DOHH2 (cell line): Measurements from ENCODE around the gene HRH1.

Experiments
- CTCF ChIP-seq: fragments of 200-600 bp; sonication (generic); IDR thresholded peaks from one replicate; pipeline ENCODE4 v1.5.1; 2014; ENCODE audit warnings: antibody characterized with exemption, mild to moderate bottlenecking, low read depth, low read length; ENCODE audit not compliant: poor library complexity, severe bottlenecking
- EZH2phosphoT487 ChIP-seq: fragments of 200-600 bp; sonication (generic); IDR thresholded peaks from 2 replicates; pipeline ENCODE4 v1.6.1; 2017; ENCODE audit warnings: borderline replicate concordance, mild to moderate bottlenecking, antibody characterized with exemption, low read length, moderate library complexity, mixed read lengths

GRCh38 chr3:11185144-11185543 is 30.9 kb downstream of the HRH1 start:
- TF ChIP-seq CTCF (no peak), EZH2phosphoT487 (no peak)
